ENCODE measurements around the gene ZDHHC21. TPM values are rescaled to one million over a fixed set of nuclear protein-coding genes. Genes with fewer than 3 reads are reported as not detected.

Gene ZDHHC21
- total RNA-seq, 1 experiment from 2014 or later: 3.4 TPM

- H3K4me3 ChIP-seq (ENCODE audit: low read depth in 2 of 2, low read length in 2 of 2): no peak overlapping the region
- CTCF ChIA-PET: no interaction called here
Observed at GRCh38 chr9:14633906-14634565, 59.2 kb downstream of the ZDHHC21 start.

GRCh38 chr9:14633148-14633547 lies 60.1 kb downstream of the ZDHHC21 start:
- no peak for ATAC-seq
- Histone ChIP-seq H3K4me1 (ENCODE audit: control insufficient read depth, insufficient read depth, low read length) (no peaks in the 10 kb centered on the region), H3K36me3 (ENCODE audit: control insufficient read depth, insufficient read depth, low read length) (no peaks in the 10 kb centered on the region), H3K4me3 (ENCODE audit: low read depth in 2 of 2, low read length in 2 of 2) (no peak overlapping the region), H3K27me3 (ENCODE audit: control insufficient read depth, insufficient read depth, low read length) (no peaks in the 10 kb centered on the region), H3K27ac (ENCODE audit: low read length) (no peak overlapping the region), H3K9me3 (ENCODE audit: control insufficient read depth, insufficient read depth, low read depth, low read length) (no peaks in the 10 kb centered on the region)
- TF ChIP-seq, protein P1, sequence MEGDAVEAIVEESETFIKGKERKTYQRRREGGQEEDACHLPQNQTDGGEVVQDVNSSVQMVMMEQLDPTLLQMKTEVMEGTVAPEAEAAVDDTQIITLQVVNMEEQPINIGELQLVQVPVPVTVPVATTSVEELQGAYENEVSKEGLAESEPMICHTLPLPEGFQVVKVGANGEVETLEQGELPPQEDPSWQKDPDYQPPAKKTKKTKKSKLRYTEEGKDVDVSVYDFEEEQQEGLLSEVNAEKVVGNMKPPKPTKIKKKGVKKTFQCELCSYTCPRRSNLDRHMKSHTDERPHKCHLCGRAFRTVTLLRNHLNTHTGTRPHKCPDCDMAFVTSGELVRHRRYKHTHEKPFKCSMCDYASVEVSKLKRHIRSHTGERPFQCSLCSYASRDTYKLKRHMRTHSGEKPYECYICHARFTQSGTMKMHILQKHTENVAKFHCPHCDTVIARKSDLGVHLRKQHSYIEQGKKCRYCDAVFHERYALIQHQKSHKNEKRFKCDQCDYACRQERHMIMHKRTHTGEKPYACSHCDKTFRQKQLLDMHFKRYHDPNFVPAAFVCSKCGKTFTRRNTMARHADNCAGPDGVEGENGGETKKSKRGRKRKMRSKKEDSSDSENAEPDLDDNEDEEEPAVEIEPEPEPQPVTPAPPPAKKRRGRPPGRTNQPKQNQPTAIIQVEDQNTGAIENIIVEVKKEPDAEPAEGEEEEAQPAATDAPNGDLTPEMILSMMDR (IDR thresholded peaks at IDR 0.05): no peak
- TF ChIP-seq TCF7L2 (IDR thresholded peaks at IDR 0.05; ENCODE audit: low read depth, low read length) (no peak), SIN3A (IDR thresholded peaks at IDR 0.05; ENCODE audit: borderline replicate concordance, insufficient read depth, low read depth, low read length) (no peak), POLR2AphosphoS5 (IDR thresholded peaks at IDR 0.05; ENCODE audit: low read depth, low read length) (no peak)
- TF ChIP-seq, protein P2, sequence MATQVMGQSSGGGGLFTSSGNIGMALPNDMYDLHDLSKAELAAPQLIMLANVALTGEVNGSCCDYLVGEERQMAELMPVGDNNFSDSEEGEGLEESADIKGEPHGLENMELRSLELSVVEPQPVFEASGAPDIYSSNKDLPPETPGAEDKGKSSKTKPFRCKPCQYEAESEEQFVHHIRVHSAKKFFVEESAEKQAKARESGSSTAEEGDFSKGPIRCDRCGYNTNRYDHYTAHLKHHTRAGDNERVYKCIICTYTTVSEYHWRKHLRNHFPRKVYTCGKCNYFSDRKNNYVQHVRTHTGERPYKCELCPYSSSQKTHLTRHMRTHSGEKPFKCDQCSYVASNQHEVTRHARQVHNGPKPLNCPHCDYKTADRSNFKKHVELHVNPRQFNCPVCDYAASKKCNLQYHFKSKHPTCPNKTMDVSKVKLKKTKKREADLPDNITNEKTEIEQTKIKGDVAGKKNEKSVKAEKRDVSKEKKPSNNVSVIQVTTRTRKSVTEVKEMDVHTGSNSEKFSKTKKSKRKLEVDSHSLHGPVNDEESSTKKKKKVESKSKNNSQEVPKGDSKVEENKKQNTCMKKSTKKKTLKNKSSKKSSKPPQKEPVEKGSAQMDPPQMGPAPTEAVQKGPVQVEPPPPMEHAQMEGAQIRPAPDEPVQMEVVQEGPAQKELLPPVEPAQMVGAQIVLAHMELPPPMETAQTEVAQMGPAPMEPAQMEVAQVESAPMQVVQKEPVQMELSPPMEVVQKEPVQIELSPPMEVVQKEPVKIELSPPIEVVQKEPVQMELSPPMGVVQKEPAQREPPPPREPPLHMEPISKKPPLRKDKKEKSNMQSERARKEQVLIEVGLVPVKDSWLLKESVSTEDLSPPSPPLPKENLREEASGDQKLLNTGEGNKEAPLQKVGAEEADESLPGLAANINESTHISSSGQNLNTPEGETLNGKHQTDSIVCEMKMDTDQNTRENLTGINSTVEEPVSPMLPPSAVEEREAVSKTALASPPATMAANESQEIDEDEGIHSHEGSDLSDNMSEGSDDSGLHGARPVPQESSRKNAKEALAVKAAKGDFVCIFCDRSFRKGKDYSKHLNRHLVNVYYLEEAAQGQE (IDR thresholded peaks at IDR 0.05; ENCODE audit: insufficient read depth in 1 of 2, low read depth in 2 of 2, low read length in 1 of 2): no peak
- no peak for DNase-seq (ENCODE audit: low read depth, low spot score)
- no TSS peak for BruUV-seq (replicated peaks)
- ChIA-PET POLR2A (no interaction called here), CTCF (no interaction called here)
- intact Hi-C loops (cut with micrococcal nuclease; ENCODE audit: unreplicated experiment): no loop called here
- in situ Hi-C loops (cut with HindIII; ENCODE audit: low pct_unique_long_range_greater_than_20kb, low sequenced_read_pairs): no loop called here

More at GRCh38 chr9:14633906-14634565, 59.2 kb downstream of the ZDHHC21 start:
- BruUV-seq (replicated peaks): no TSS peak
- in situ Hi-C loops (cut with HindIII; ENCODE audit: low pct_unique_long_range_greater_than_20kb, low sequenced_read_pairs) (no loop called here), intact Hi-C loops (cut with micrococcal nuclease; ENCODE audit: unreplicated experiment) (no loop called here)
- Histone ChIP-seq H3K9me3 (ENCODE audit: control insufficient read depth, insufficient read depth, low read depth, low read length) (no peaks in the 10 kb centered on the region), H3K27me3 (ENCODE audit: control insufficient read depth, insufficient read depth, low read length) (no peaks in the 10 kb centered on the region), H3K4me1 (ENCODE audit: control insufficient read depth, insufficient read depth, low read length) (no peaks in the 10 kb centered on the region), H3K27ac (ENCODE audit: low read length) (no peak overlapping the region), H3K36me3 (ENCODE audit: control insufficient read depth, insufficient read depth, low read length) (no peaks in the 10 kb centered on the region)
- DNase-seq (ENCODE audit: low read depth, low spot score) (no peak), ATAC-seq (no peak)
- POLR2A ChIA-PET: no interaction called here
- TF ChIP-seq, protein P1 (IDR thresholded peaks at IDR 0.05): no peak
- no peak for TF ChIP-seq SIN3A (IDR thresholded peaks at IDR 0.05; ENCODE audit: borderline replicate concordance, insufficient read depth, low read depth, low read length)

All from Panc1 (cell line).